ENCODE data around the gene APBB1IP. TPM values are rescaled to one million over a fixed set of nuclear protein-coding genes. Genes with fewer than 3 reads are reported as not detected.

Gene APBB1IP
- total and polyA plus RNA-seq, 2 of the 8 experiments (the other 6 are each of a cell fraction or from before 2014, with no cell fraction given) = 0.05 TPM; not detected in 1

- no peak overlapping the region for H3K18ac ChIP-seq (ENCODE audit: extremely low read depth, low read length)
- H3K4me2 ChIP-seq (ENCODE audit: insufficient read depth in 1 of 2, low read depth in 2 of 2, low read length in 2 of 2) = no peak overlapping the region
- FAIRE-seq = no peak
- H3K9me3 ChIP-seq (ENCODE audit: insufficient read depth in 2 of 2, low read depth in 1 of 2, low read length in 1 of 2) = no peaks in the 10 kb centered on the region
- H3K27me3 ChIP-seq (replicated peaks in 1 of 4; ENCODE audit: control insufficient read depth in 3 of 4, extremely low read depth in 1 of 4, insufficient read depth in 3 of 4, low read length in 3 of 4) = no peaks in the 10 kb centered on the region; a peak in 1 of 7 replicates
- TF ChIP-seq HDAC2 (IDR thresholded peaks at IDR 0.05; ENCODE audit: borderline replicate concordance in 1 of 2, low read depth in 2 of 2, low read length in 2 of 2) (no peak), CEBPB (IDR thresholded peaks at IDR 0.05; ENCODE audit: low read depth, low read length) (no peak), BCL11A (IDR thresholded peaks at IDR 0.05; ENCODE audit: low read depth in 2 of 2, low read length in 2 of 2) (no peak), SAP30 (IDR thresholded peaks at IDR 0.05; ENCODE audit: insufficient read depth, insufficient replicate concordance, low read length) (no peak), SRF (IDR thresholded peaks at IDR 0.05; ENCODE audit: low read depth, low read length) (no peak), NANOG (IDR thresholded peaks at IDR 0.05; ENCODE audit: insufficient read depth, low read depth, low read length, poor library complexity, severe bottlenecking) (no peak), TEAD4 (IDR thresholded peaks at IDR 0.05; ENCODE audit: low read depth, low read length) (no peak), SIN3A (conservative IDR thresholded peaks at IDR 0.05 in 1 of 2, IDR thresholded peaks at IDR 0.05 in 1 of 2; ENCODE audit: low read depth in 1 of 2, low read length in 2 of 2) (no peak), SP4 (IDR thresholded peaks at IDR 0.05; ENCODE audit: low read length) (no peak), TBP (IDR thresholded peaks at IDR 0.05; ENCODE audit: low read depth, low read length) (no peak), CBX8 (IDR thresholded peaks at IDR 0.05; ENCODE audit: borderline replicate concordance, low read depth, low read length) (no peak)
- WGBS, 2 experiments (ENCODE audit: extremely low coverage in 1 of 2, insufficient coverage in 1 of 2, insufficient read length in 1 of 2, insufficient replicate concordance in 2 of 2, low coverage in 1 of 2, low lambda C conversion rate in 2 of 2, missing lambda C conversion rate in 1 of 2) = 85% methylated on average over 11 of the region's 11 CpGs; no CpG with 5 or more reads in 1 of the 2 experiments
- no peak overlapping the region for H2BK15ac ChIP-seq (ENCODE audit: low read length)
- no peak overlapping the region for H3K56ac ChIP-seq (replicated peaks; ENCODE audit: insufficient read length, low read depth, low read length)
- H2BK12ac ChIP-seq (ENCODE audit: low read depth, low read length) = no peak overlapping the region
- H3K23ac ChIP-seq (ENCODE audit: insufficient read length) = no peak overlapping the region
- no peaks in the 10 kb centered on the region for H4K20me1 ChIP-seq (replicated peaks in 1 of 2; ENCODE audit: control insufficient read depth in 1 of 2, insufficient read depth in 2 of 2, low read length in 2 of 2)
- H3K27ac ChIP-seq (ENCODE audit: low read depth, low read length) = no peak overlapping the region
- no peak overlapping the region for H3K4me3 ChIP-seq (ENCODE audit: extremely low read depth in 1 of 4, insufficient read depth in 2 of 4, low read depth in 3 of 4, low read length in 4 of 4)
- H3K79me2 ChIP-seq (ENCODE audit: control insufficient read depth in 1 of 2, insufficient read depth in 2 of 2, low read length in 2 of 2) = no peaks in the 10 kb centered on the region
- no peaks in the 10 kb centered on the region for H3K4me1 ChIP-seq (replicated peaks in 1 of 4; ENCODE audit: control insufficient read depth in 3 of 4, insufficient read depth in 4 of 4, low read length in 3 of 4)
- no peaks in the 10 kb centered on the region for H3K36me3 ChIP-seq (ENCODE audit: control insufficient read depth in 2 of 4, insufficient read depth in 4 of 4, low read length in 3 of 4)
- no peak overlapping the region for H3K14ac ChIP-seq (ENCODE audit: insufficient read length)
- no peak overlapping the region for H4K5ac ChIP-seq (ENCODE audit: insufficient read length, low read depth, low read length)
- no peak overlapping the region for H2BK5ac ChIP-seq (ENCODE audit: low read depth, low read length)
- H3K4ac ChIP-seq (replicated peaks; ENCODE audit: insufficient read length, low read depth, low read length) = no peak overlapping the region
- no peaks in the 10 kb centered on the region for H3K23me2 ChIP-seq (ENCODE audit: low read depth, low read length)
- no peak for DNase-seq (ENCODE audit: low read depth in 1 of 2, low spot score in 2 of 2)
- POLR2A ChIA-PET (ENCODE audit: partially characterized antibody) = no interaction called here
- no peak overlapping the region for H2AFZ ChIP-seq (ENCODE audit: low read length)
- no peaks in the 10 kb centered on the region for H3K79me1 ChIP-seq (ENCODE audit: low read depth, low read length)
- no peak overlapping the region for H4K8ac ChIP-seq (ENCODE audit: extremely low read depth, insufficient read depth, low read length)
- CTCF ChIA-PET (ENCODE audit: partially characterized antibody) = interaction anchor here (0.9 to 1.3 kb wide), 2 partner anchors 21 to 30 kb away, joined by 3 to 4 read pairs; no protein-coding TSS in a partner anchor
- H2BK20ac ChIP-seq (ENCODE audit: low read length) = no peak overlapping the region
- H4K91ac ChIP-seq (replicated peaks; ENCODE audit: insufficient read length, low read length) = no peak overlapping the region
- no peak overlapping the region for H2BK120ac ChIP-seq (replicated peaks; ENCODE audit: low read depth, low read length)
- H3K9ac ChIP-seq (replicated peaks in 1 of 4; ENCODE audit: extremely low read depth in 1 of 4, low read depth in 3 of 4, low read length in 3 of 4) = no peak overlapping the region
- no peak overlapping the region for H2AK5ac ChIP-seq (ENCODE audit: low read depth, low read length)
These were observed 148.1 kb downstream of the APBB1IP start for GRCh38 chr10:26586211-26586610.

Measured in H1 (cell line).